AG20443 (cell line): Measurements from ENCODE around the gene MALRD1.
"Not testable (repeated sequence)": the region's sequence is repeated elsewhere in the genome, so short reads cannot be mapped to it uniquely, and the experiment has no call there.

Source experiments
- DNase-seq: peaks from one replicate; pipeline ENCODE4 v3.0.0; 2012; ENCODE audit warnings: low spot score, mixed read lengths

MALRD1 gene

GRCh38 chr10:19493917-19494316 is 445.3 kb downstream of the MALRD1 start:
- no peak for DNase-seq

- no peak for DNase-seq
Measured at GRCh38 chr10:19497026-19497425, 448.4 kb downstream of the MALRD1 start.

- DNase-seq = no peak
Measured at GRCh38 chr10:19498393-19499290, 450.0 kb downstream of the MALRD1 start.

- DNase-seq = no peak
Measured at GRCh38 chr10:19499291-19499770, 450.7 kb downstream of the MALRD1 start.

DNA sequence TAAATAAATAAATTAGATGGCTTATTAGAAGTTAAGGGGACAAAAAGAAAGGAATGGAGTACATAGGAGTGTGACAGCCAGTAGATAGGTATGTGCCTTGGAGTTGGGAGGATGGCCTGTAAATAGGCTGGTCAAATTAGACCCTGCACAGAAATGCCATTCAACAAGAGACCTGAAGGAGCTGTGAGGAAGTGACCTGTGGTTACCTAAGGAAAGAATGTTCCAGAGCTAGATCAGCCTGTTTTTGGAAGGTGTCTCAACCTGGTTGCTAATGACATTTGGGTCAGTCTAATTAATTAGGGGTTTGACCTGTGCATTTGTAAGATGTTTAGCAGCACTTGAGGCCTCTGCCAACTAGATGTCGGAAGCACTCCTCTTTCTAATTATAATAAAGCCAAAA is 452.4 kb downstream of the MALRD1 start:
- DNase-seq = no peak

DNA sequence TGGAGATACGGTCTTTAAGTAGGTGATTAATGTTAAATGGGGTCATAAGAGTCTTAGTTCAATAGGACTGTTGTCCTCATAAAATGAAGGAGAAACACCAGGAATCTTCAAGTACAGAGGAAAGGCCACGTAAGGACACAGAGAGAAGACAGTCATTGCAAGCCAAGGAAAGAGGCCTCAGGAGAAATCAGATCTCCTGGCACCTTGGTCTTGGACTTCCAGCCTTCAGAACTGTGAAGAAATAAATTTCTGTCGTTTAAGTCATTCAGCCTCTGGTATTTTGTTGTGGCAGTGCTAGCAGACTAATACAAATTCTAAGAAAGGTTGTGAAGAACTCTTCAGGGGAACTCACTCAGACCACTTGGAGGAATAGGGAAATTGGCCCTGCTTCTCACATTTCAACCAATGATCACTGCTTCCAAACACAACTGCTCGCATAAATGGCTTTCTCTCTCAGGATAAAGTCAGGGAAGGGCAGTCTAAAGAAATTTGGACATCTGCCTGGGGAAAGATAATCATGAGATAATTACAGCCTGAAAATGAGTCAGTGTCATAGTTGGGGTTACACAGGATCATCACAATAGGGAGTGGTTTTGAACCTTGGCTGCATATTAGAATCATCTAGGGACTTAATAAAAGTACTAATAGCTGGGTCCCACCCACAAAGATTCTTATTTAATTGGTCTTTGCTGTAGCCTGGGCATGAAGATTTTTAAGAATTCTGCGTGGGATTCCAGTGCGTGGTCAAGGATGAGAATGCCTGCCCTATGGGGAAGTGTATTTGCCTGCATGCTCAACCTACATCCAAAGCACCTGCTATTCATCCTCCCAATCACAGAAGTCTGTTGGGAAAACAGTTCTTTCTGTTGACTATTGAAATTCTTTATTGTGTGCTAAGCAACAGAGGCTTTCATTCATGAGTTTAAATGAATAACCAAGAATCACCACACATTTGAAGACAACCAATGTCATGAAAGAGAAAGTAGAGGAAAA is 457.0 kb downstream of the MALRD1 start:
- no peak for DNase-seq

- DNase-seq = not testable (repeated sequence)
Measured at GRCh38 chr10:19510005-19510732, 461.6 kb downstream of the MALRD1 start.

DNA sequence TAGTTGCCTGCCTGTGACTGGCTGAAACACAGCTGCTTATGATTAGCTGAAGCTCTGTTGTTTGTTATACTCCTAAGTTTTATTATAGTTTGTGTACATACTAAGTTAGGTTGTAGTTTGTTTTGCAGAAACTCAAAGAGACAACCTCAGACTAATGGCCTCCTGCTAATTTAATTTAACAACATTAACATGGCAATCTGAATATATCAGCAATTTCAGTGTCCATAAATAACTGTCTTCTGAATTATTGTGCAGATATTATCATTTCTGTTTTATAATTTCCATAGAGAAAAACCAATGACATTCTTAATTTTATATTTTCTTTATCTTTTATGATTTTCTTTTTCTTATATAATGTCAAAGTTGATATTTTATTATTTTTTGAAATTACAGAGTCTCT is 469.5 kb downstream of the MALRD1 start:
- no peak for DNase-seq

DNA sequence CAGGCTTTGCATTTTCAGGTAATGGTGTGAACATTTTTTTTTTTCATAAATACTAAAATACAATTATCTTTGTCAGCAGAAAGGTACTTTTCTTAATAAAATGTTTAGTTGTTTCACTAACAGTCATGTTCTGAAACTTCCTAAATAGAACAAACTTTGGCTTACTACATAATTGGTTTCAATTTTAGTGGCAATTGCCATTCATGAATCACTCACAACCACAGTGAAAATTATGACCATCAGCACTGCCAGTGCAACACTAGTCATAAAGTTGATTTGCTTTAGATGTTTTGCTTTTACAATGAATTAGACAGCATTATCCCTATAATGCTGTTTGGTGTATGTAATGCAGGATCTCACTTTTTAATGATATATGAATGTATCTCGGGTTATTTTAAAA is 470.0 kb downstream of the MALRD1 start:
- DNase-seq = no peak

DNA sequence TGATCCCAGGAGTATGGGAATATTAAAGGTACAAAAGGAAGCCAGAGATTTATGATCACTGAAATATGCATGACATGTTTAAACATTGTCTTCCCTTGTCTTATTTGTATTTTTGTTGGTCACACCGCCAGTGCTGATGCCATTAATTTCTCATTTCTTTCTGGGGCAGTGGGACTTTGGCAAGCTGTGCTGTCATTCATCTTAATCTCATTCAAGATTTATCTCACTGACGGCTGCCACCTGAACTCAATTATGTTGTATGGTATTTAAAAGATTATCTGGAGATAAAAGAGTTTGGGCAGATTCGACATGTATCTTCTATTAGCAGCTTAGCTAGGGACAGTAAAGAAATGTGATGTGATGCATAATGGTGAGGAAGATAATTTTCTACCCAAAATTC is 482.7 kb downstream of the MALRD1 start:
- DNase-seq = no peak

GRCh38 chr10:19532411-19532810 is 483.8 kb downstream of the MALRD1 start:
- DNase-seq = no peak

DNA sequence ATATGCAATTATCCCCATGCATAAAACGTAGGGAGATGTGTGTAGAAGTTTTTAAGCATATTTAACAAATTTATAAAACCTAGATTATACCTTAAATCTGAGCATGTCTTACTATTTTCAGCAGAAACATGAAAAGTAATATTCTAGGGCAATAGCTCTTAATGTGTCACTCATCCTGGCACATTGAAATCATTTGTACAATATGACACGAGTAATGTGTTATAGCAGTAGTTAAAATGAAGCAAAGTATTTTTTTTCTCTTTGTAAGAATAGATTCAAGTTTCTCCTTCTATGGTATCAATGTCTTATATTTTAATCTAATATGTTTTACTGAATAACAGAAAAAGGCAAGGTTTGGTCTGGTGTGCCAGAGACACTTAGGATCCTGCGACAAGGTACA is 492.7 kb downstream of the MALRD1 start:
- no peak for DNase-seq

DNA sequence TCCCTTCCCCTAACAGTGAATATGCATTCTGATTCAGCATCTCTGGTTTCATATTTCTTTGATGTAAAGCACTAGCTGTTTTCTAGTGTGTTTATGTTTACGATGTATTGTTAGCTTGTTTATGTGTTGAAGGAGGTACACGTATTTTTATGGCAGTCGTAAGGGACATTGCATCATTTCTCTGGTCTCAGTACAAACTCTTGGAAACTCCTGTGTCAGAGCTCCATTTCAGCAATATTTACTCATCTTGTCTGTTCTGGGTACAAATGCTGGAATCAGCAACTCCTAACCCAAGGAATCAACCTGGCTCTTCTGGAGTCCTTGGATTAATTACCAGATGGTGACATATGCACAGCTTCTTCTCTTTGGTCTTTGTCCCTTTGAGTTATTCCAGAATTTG is 497.6 kb downstream of the MALRD1 start:
- DNase-seq = no peak

GRCh38 chr10:19549503-19549902 is 500.9 kb downstream of the MALRD1 start:
- no peak for DNase-seq

GRCh38 chr10:19556666-19557065 is 508.1 kb downstream of the MALRD1 start:
- no peak for DNase-seq

DNA sequence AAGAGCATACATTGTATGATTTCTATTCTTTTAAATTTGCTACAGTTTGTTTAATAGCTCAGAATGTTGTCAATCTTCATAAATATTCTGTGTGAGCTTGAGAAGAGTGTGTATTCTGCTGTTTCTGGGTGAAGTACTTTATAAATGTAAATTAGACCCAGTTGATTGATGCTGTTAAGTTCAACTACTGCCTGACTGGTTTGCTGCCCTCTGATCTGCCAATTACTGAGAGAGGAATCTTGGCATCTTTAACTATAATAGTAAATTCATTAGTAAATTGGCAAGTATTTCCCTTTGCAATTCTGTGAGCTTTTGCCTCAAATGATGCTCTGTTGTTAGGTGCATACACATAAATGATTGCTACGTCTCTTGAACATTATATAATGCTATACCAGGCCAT is 512.6 kb downstream of the MALRD1 start:
- DNase-seq = no peak

DNA sequence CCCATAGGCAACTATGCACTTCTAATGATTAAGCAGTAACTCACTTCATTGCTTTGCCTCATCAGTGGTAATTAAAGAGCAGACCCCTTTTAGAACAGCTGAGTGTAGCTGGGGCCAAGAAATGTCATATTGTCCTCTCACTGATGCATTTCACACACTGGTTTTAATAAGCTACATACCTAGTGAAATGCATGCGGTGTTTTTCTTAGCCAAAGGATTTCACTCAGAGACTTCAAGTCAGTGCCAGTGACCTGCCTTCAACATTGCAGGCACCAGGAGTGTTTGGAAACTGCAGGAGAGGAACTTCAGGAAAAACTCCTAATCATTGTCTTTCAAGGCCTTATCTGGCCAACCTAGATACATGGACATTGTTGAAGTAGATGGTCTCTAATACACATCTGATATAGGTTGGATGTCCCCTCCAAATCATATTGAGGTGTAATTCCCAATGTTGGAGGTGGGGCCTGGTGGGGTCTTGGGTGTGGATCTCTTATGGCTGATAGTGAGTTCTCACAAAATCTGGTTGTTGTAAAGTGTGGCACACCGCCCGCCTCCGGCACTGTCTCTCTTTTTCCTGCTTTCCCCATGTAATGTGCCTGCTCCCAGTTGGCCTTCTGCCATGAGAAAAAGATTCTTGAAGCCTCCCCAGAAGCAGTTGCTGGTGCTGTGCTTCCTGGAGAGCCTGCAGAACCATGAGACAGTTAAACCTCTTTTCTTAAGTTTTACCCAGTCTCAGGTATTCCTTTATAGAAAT is 515.0 kb downstream of the MALRD1 start:
- DNase-seq = no peak

- no peak for DNase-seq
Measured at GRCh38 chr10:19570120-19570519, 521.5 kb downstream of the MALRD1 start.

GRCh38 chr10:19570991-19571390 is 522.4 kb downstream of the MALRD1 start:
- DNase-seq = no peak

- DNase-seq = no peak
Measured at GRCh38 chr10:19572056-19572455, 523.5 kb downstream of the MALRD1 start.

GRCh38 chr10:19576576-19576975 is 528.0 kb downstream of the MALRD1 start:
- no peak for DNase-seq
